Heart left ventricle (tissue), 16 donors: Measurements from ENCODE around the gene PTPRN2. TPM values are rescaled to one million over a fixed set of nuclear protein-coding genes. Genes with fewer than 3 reads are reported as not detected.

Experiments used
- ATAC-seq, 4 donors: fragments of 200-7000 bp; cut with Tn5 transposase; one replicate each; pipeline ENCODE4 v1.9.1; 2020 to 2022; ENCODE audit warnings: moderate library complexity in 4 of 4, mild to moderate bottlenecking in 3 of 4, moderate number of reproducible peaks in 1 of 4
- DNase-seq, 5 donors: peaks; one replicate each; pipeline ENCODE4 v3.0.0-alpha.2; 2020
- H3K27ac ChIP-seq, 12 donors: fragments of 200-600 bp; sonication (generic) in 4 of 12; one replicate each; pipeline versions ENCODE4 v1.5.0 to v1.8.0; 2016 to 2022; ENCODE audit warnings: mild to moderate bottlenecking in 2 of 12
- H3K27me3 ChIP-seq, 9 donors: fragments of 200-600 bp; sonication (generic) in 2 of 9; one replicate each; pipeline versions ENCODE4 v1.5.1 to v1.8.0; 2016 to 2022; ENCODE audit warnings: mild to moderate bottlenecking in 3 of 9
- H3K36me3 ChIP-seq, 9 donors: fragments of 200-600 bp; sonication (generic) in 2 of 9; one replicate each; pipeline versions ENCODE4 v1.5.0 to v1.8.0; 2018 to 2022; ENCODE audit warnings: mild to moderate bottlenecking in 2 of 9
- H3K4me1 ChIP-seq, 12 donors: fragments of 200-600 bp; sonication (generic) in 4 of 12; one replicate each; pipeline versions ENCODE4 v1.5.0 to v1.8.0; 2016 to 2022; ENCODE audit warnings: mild to moderate bottlenecking in 3 of 12
- H3K4me3 ChIP-seq, 12 donors: fragments of 200-600 bp; sonication (generic) in 4 of 12; one replicate each; pipeline versions ENCODE4 v1.5.0 to v1.8.0; 2017 to 2022; ENCODE audit warnings: mild to moderate bottlenecking in 9 of 12, moderate library complexity in 4 of 12
- H3K9me3 ChIP-seq, 12 donors: fragments of 200-600 bp; sonication (generic) in 4 of 12; one replicate each; pipeline versions ENCODE4 v1.5.0 to v1.8.0; 2016 to 2022; ENCODE audit warnings: mild to moderate bottlenecking in 1 of 12
- CTCF ChIP-seq, 12 donors: fragments of 200-600 bp; sonication (generic) in 4 of 12; IDR thresholded peaks; one replicate each; pipeline versions ENCODE4 v1.5.0 to v1.8.0; 2018 to 2022; ENCODE audit warnings: antibody characterized with exemption in 12 of 12, mild to moderate bottlenecking in 5 of 12
- POLR2A ChIP-seq, 2 donors: fragments of 450-650 bp; IDR thresholded peaks; one replicate each; pipeline ENCODE4 v1.6.1; 2017; ENCODE audit warnings: antibody characterized with exemption in 2 of 2, mild to moderate bottlenecking in 2 of 2, moderate library complexity in 2 of 2
- WGBS, 4 donors: extraction: QIAGEN DNeasy Blood & Tissue Kit in 2 of 4; methylation state at CpG; one replicate each; pipeline versions ENCODE4 v1.1.5 to v1.1.7; 2013 to 2018; 5-methylcytosine and 5-hydroxymethylcytosine counted together
- intact Hi-C, 10 donors: fragments of 100-400 bp; cut with DNase I; formaldehyde crosslinking; loops; one replicate each; pipeline versions ENCODE4 v1.11.1 to v1.14.2; 2022
- polyA plus RNA-seq, 2 donors: library from polyadenylated mRNA; stranded (reverse); fragments of 200-250 nt; gene quantifications; one replicate each; pipeline ENCODE4 v1.2.3, GENCODE V29; 2013
- total RNA-seq, 9 donors: library from RNA; depleted of rRNA in 2 of 9; stranded (reverse); fragments of >200 nt in 2 of 9; fragmentation: NEBNext Ultra II Directional in 3 of 9; extraction: Animal tissue kit (Norgen Biotek cat#: 25700) in 3 of 9; gene quantifications; one replicate each; pipeline versions ENCODE4 v1.1.0 to v1.2.4, GENCODE V29; 2016 to 2023
- donor health status: ischemic (EF 13 %, LVEDD 7.1; RV severe dilation, severe dysfunction).
- donor health status: healthy with polysubstance abuse.
- donor health status: DM: no; HTN: yes; CAD: no.
- donor health status: DM: no; HTN: no; CAD: no.
- donor health status: ischemic (EF 25% LVEDD 6.9; RV normal size, moderate dysfunction).
- donor health status: ischemic (EF 25% LVEDD 5.7; RV mildly dilated, moderate dysfunction).
- donor health status: healthy.
- donor health status: DM: yes; HTN: yes; CAD: no.
- donor health status: ischemic (EF 35%, LVEDD 5.7; RV mildly dilated, moderate dysfunction).
- donor health status: nonischemic (EF 11% LVEDD 7.7; RV severe dilation, severe dysfunction).
- donor health status: DM: yes; HTN: yes; CAD: no.
- donor health status: PGD.
- donor health status: ischemic (EF 29% LVEDD 5.4; RV normal size, mild dysfunction).
- donor health status: nonischemic (EF 23%, LVEDD 6.1; RV moderate dilation, normal function).

The PTPRN2 gene
- total and polyA plus RNA-seq, 11 donors, result 0.61 to 2.3 (median 1.3) TPM

DNA sequence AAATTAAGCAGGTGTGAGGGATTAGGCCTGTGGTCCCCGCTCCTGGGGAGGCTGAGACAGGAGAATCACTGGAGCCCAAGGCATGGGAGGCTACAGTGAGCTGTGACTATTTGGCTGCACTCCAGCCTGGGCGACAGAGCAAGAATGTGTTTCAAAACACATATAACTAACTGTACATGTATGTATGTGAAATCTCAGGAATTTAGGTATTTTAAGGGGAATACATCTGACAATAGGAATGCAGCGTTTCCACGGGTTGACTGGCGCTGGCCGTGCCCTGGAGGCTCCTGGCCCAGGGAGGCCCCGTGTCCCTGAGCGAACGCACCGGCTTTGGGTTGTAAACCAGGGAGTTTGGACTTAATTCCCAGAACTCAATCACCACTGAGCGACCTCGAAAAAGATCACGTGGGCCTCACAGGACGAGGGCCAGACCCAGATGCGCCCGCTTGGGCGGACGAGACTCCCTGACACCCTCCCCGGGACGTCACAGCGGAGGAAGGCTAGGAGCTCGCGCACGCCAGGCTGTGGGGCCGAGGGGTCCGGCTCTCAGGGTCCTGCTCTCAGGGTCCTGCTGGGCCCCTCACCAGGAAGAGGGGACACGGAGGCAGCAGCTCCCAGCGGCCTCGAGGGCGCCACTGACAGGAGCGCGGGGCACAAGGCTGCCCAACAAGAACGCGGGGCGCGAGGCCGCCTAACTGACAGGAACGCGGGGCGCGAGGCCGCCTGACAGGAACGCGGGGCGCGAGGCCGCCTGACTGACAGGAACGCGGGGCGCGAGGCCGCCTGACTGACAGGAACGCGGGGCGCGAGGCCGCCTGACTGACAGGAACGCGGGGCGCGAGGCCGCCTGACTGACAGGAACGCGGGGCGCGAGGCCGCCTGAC, 18.4 kb downstream of the PTPRN2 start:
- intact Hi-C loops, result no loop called here
- Histone ChIP-seq H3K4me3 (no peak overlapping the region), H3K27me3 (peaks cover 12 to 71% (median 35%) of the 10 kb centered on the region in 9 donors), H3K27ac (no peak overlapping the region), H3K9me3 (no peaks in the 10 kb centered on the region), H3K36me3 (no peaks in the 10 kb centered on the region), H3K4me1 (peaks cover 0 to 8% (median 0%) of the 10 kb centered on the region in 12 donors)
- ATAC-seq (no peak), DNase-seq (no peak)
- TF ChIP-seq CTCF (IDR thresholded peaks at IDR 0.05) (no peak), POLR2A (IDR thresholded peaks at IDR 0.05) (no peak)
- WGBS, 4 donors, result 44 to 66% (median 54%) methylated on average over 29 to 65 of the region's 67 CpGs

GRCh38 chr7:158567153-158567603, 20.4 kb downstream of the PTPRN2 start:
- no peak overlapping the region for H3K4me3 ChIP-seq
- intact Hi-C loops, result no loop called here
- WGBS, 4 donors, result 38 to 48% (median 40%) methylated on average over 8 of the region's 8 CpGs
- peaks cover 12 to 75% (median 35%) of the 10 kb centered on the region in 9 donors for H3K27me3 ChIP-seq
- no peaks in the 10 kb centered on the region for H3K9me3 ChIP-seq
- no peaks in the 10 kb centered on the region for H3K36me3 ChIP-seq
- ATAC-seq (no peak), DNase-seq (no peak)
- TF ChIP-seq CTCF (IDR thresholded peaks at IDR 0.05), result no peak
- TF ChIP-seq POLR2A (IDR thresholded peaks at IDR 0.05), result no peak
- H3K27ac ChIP-seq, result no peak overlapping the region
- peaks cover 0 to 8% (median 0%) of the 10 kb centered on the region in 12 donors for H3K4me1 ChIP-seq

DNA sequence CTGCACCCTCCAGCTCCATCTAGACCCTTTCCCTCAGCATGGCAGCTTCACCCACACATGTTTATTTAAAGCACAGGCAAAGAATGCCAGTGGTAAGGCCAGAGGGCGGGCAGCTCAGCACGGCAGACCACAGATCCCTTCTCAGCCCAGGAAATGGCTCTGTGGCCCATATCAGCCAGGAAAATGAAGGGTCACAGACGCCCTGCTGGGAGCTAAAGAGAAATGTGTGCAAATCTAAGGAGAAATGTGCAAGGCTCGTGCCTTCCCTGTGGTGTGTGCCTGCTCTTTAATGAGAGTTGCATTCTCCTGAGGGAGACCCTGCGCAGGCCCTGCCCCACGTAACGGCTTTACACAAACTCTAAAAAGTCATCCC, 23.0 kb downstream of the PTPRN2 start:
- H3K27me3 ChIP-seq, result peaks cover 0 to 69% (median 22%) of the 10 kb centered on the region in 9 donors
- no peak for DNase-seq
- WGBS, 4 donors, result 62 to 66% (median 64%) methylated on average over 7 of the region's 7 CpGs

More for the DNA sequence above, 23.0 kb downstream of the PTPRN2 start:
- TF ChIP-seq POLR2A (IDR thresholded peaks at IDR 0.05), result no peak
- TF ChIP-seq CTCF (IDR thresholded peaks at IDR 0.05), result no peak
- Histone ChIP-seq H3K9me3 (no peaks in the 10 kb centered on the region), H3K36me3 (no peaks in the 10 kb centered on the region), H3K4me3 (no peak overlapping the region), H3K4me1 (peaks cover 0 to 3% (median 0%) of the 10 kb centered on the region in 12 donors), H3K27ac (no peak overlapping the region)
- no peak for ATAC-seq
- intact Hi-C loops, result no loop called here
